Omental fat pad (tissue), 4 donors: ENCODE measurements around the gene NUMA1. TPM values are rescaled to one million over a fixed set of nuclear protein-coding genes. Genes with fewer than 3 reads are reported as not detected.
A peak's percentile ranks its signal among the peaks of the same experiment; 100 is the strongest.

Experiments
- ATAC-seq: fragments of 150-250 bp; one replicate; pipeline ENCODE4 v1.9.1; 2016; ENCODE audit warnings: mild to moderate bottlenecking, moderate library complexity; ENCODE audit not compliant: low FRiP score
- DNase-seq: peaks from one replicate; pipeline ENCODE4 v3.0.0-alpha.2; 2019; ENCODE audit warnings: low spot score
- total RNA-seq, 4 donors: library from RNA; depleted of rRNA; stranded (reverse); fragments of >200 nt; gene quantifications; one replicate each; pipeline ENCODE4 v1.1.0, GENCODE V29; 2016
- TF ChIP-seq, protein P1 (sequence below), 3 donors: fragments of 450-650 bp; IDR thresholded peaks; one replicate each; pipeline ENCODE4 v1.5.1; 2016 to 2017; ENCODE audit warnings: antibody characterized with exemption in 3 of 3, mild to moderate bottlenecking in 3 of 3, moderate library complexity in 2 of 3

Gene NUMA1
- total RNA-seq, 4 donors from 2014 or later = 113 to 270 (median 159) TPM

DNA sequence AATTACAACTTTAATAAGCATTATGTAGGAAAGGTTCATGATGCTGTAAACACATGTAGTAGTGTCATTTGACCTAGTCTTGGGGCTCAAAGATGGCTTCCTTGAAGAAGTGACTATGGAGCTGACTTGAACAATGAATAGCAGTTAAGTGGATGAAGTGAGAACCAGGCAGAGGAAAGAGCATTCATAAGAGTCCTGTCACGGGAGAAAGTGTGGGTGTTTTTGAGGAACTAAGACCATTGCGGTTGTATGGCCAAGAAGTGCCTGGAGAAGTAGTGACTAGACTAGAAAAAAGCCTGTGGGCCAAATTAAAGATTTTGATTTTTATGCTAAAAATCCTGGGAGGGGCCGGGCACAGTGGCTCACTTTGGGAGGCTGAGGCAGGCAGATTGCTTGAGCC lies 88.8 kb downstream of the NUMA1 start:
- TF ChIP-seq, protein P1, sequence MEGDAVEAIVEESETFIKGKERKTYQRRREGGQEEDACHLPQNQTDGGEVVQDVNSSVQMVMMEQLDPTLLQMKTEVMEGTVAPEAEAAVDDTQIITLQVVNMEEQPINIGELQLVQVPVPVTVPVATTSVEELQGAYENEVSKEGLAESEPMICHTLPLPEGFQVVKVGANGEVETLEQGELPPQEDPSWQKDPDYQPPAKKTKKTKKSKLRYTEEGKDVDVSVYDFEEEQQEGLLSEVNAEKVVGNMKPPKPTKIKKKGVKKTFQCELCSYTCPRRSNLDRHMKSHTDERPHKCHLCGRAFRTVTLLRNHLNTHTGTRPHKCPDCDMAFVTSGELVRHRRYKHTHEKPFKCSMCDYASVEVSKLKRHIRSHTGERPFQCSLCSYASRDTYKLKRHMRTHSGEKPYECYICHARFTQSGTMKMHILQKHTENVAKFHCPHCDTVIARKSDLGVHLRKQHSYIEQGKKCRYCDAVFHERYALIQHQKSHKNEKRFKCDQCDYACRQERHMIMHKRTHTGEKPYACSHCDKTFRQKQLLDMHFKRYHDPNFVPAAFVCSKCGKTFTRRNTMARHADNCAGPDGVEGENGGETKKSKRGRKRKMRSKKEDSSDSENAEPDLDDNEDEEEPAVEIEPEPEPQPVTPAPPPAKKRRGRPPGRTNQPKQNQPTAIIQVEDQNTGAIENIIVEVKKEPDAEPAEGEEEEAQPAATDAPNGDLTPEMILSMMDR (IDR thresholded peaks at IDR 0.05) = no peak
- no peak for ATAC-seq
- DNase-seq = no peak

DNA sequence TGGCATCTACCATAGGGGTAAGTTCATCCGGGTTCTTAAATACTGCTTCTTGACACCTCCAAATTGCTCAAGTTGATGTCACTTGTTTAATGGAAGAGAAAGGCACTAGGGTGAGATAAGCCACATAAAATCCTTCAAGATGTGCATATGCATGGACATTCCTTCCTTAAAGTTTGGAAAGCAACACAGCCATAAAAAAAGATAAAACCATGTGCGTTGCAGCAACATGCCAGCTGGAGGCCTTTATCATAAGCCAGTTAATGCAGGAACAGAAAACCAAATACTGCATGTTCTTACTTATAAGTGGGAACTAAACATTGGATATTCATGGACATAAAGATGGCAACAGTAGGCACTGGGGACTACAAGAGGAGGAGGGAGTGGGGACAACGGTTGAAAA lies 89.6 kb downstream of the NUMA1 start:
- ATAC-seq (no peak), DNase-seq (no peak)
- TF ChIP-seq, protein P1 (IDR thresholded peaks at IDR 0.05) = no peak

DNA sequence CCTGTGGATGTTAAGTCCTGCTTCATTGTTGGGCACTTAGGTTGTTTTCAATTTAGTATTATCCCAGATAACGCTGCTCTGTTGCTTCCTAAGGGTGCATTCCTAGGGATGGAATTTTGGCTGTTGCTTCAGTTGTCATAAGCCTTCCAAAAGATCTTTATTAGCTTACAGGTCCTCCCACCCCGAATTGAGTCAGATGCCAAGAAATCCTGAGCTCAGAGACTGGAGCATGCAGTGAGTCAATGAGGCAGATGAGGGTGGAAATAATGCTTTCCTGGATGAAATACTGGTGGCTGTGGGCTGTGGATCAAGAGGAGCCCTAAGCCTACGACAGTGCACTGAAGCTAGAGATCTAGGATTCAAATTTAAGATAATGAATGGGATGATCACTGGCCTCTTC lies 92.3 kb downstream of the NUMA1 start:
- DNase-seq = no peak
- peak; percentile 85 for ATAC-seq
- TF ChIP-seq, protein P1 (IDR thresholded peaks at IDR 0.05) = no peak

DNA sequence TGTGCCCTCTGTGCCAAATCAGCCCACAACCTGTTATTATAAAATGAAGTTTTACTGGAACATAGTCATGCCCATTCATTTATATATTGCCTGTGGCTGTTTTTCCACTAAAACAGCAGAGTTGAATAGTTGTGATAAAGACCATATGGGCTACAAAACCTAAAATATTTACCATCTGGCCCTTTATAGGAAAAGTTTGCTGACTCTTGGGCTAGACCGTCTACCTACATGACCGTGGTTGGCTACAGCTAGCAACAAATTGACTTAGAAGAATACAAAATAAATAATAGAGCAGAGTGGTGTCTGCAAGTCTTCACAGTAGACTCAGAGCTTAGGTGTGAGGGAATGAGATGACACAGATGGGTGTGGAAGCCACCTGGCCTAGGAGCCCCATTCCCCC lies 92.8 kb downstream of the NUMA1 start:
- TF ChIP-seq, protein P1 (IDR thresholded peaks at IDR 0.05) = no peak
- peak; percentile 7 for ATAC-seq
- no peak for DNase-seq

DNA sequence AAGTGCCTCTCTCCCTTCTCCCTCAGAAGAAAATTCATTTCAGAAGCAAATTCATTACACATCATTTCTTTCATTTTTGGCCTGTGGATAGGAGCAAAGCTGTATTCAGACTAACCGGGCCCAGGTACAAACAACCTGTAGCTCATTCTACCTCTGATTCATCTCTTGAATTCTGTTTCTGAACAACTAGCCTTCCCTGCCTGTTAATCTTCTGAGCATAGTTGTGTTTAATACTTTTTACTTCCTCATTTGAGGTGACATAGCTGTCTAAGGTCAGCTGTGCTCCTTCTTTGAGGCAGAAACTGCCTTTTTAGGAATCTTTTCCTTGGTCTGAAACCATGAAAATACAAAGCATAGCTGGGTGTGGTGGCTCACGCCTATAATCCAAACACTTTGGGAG lies 94.2 kb downstream of the NUMA1 start:
- TF ChIP-seq, protein P1 (IDR thresholded peaks at IDR 0.05) = no peak
- DNase-seq (no peak), ATAC-seq (no peak)

DNA sequence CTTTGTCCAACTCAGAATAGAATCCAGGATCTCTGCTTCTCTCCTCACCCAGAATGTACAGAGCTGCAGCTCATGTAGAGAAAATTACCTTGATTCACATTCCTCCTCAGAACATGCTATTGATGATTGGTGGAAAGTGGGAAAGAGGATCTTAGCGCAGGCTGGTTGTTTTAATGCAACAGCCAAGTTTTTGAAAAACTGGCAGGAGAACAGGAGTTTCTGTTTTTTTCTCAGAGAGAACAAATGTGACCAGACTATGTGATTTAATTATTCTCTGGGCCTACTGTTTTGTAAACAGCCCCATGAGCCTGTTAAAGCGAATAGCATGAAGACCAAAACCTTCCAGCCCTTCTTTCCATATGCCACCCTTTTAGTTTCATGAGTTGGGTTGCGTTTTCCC lies 100.7 kb downstream of the NUMA1 start:
- DNase-seq (no peak), ATAC-seq (no peak)
- TF ChIP-seq, protein P1 (IDR thresholded peaks at IDR 0.05) = no peak

DNA sequence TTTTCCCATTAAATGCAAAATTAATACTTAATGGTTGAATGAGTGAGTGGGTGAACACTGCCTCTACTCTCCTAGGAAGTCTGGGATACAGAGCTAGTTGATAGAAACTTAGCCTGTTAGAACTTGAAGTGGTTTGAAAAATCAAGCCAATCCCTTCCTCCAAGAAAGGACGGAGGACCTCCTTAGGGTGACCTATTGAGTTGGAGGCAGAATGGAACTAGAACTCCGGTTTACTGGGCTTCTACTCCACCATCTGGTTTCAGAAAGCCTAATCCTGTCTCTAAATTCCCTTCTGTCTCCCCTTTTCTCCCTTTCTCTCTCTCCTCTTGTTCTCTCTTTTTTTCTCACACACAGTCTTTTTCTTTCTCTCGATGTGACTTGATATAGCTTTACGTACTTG lies 101.2 kb downstream of the NUMA1 start:
- no peak for DNase-seq
- TF ChIP-seq, protein P1 (IDR thresholded peaks at IDR 0.05) = no peak
- ATAC-seq = no peak
